Fibroblast of mammary gland (primary cell): ENCODE results near the gene CYP11A1.

Experiments
- DNase-seq: peaks from one replicate; pipeline ENCODE4 v3.0.0-alpha.2; 2010; ENCODE audit warnings: low read depth
- H3K4me3 ChIP-seq: 2 replicates; pipeline ENCODE4 v1.5.1; 2011; ENCODE audit warnings: low read depth, mild to moderate bottlenecking, low read length, moderate library complexity; ENCODE audit not compliant: control insufficient read depth
- TF ChIP-seq, protein P1 (sequence below): conservative IDR thresholded peaks from 2 replicates; pipeline ENCODE4 v1.5.1; 2011; ENCODE audit warnings: low read depth, low read length, inconsistent platforms; ENCODE audit not compliant: control insufficient read depth, insufficient read depth

CYP11A1 gene

DNA sequence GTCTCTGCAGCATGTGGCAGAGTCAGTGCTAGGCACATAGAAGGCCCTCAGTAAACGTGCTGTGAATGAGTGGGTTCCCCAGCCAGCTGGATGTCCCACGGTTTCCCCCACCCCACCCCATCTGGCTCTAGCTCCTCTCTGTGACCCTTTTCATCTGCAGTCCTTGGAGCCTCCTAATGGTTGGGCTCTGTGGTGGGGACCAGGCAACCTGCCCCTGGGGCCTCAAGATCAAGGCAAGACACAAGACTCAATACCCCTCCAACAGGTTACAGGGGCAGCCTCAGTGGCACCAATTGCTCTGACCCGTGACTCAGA lies 17.1 kb upstream of the CYP11A1 start:
- no peak for DNase-seq
- TF ChIP-seq, protein P1, sequence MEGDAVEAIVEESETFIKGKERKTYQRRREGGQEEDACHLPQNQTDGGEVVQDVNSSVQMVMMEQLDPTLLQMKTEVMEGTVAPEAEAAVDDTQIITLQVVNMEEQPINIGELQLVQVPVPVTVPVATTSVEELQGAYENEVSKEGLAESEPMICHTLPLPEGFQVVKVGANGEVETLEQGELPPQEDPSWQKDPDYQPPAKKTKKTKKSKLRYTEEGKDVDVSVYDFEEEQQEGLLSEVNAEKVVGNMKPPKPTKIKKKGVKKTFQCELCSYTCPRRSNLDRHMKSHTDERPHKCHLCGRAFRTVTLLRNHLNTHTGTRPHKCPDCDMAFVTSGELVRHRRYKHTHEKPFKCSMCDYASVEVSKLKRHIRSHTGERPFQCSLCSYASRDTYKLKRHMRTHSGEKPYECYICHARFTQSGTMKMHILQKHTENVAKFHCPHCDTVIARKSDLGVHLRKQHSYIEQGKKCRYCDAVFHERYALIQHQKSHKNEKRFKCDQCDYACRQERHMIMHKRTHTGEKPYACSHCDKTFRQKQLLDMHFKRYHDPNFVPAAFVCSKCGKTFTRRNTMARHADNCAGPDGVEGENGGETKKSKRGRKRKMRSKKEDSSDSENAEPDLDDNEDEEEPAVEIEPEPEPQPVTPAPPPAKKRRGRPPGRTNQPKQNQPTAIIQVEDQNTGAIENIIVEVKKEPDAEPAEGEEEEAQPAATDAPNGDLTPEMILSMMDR: no peak
- H3K4me3 ChIP-seq: no peak overlapping the region

DNA sequence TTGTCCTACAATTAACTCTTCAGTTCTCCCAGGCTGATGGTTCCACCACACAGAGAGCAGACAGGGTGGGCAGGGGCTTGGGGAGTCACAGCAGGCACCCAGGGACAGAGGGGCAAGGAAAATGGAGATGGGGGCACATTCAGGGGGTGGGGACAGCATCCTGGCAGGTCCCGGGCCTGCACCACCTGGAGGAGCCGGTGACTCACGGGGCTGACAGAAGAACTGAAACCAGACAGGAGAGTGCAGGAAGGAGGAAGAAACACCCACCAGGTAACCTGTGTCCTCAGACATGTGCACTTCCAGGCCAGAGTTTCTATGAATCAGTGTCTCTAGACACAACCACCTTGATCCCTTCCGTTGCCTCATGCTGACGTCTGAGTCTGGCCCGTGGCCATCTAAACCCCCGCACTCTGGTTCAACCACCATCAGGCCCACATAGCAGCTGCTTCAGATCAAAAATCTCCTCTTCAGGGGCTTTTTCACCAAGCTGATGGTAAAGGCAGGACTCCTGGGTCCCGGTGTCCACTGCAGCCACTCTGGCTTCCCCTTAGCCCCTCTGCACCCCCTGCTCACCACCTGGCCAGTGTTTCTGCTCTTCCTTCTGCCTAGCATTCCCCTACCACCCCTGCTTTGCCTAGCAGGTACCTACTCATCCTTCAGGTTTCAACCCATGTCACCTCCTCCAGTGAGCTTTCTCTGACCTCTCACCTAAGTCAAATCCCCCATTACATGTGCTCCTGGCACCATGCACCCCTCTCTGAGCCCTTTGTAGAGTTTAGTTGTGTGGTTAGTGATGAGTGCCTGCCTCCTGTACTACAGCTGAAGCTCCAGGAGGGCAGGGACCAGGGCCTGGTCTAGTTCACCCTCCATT lies 16.5 kb upstream of the CYP11A1 start:
- TF ChIP-seq, protein P1: no peak
- H3K4me3 ChIP-seq: no peak overlapping the region
- peak; percentile 68 for DNase-seq

DNA sequence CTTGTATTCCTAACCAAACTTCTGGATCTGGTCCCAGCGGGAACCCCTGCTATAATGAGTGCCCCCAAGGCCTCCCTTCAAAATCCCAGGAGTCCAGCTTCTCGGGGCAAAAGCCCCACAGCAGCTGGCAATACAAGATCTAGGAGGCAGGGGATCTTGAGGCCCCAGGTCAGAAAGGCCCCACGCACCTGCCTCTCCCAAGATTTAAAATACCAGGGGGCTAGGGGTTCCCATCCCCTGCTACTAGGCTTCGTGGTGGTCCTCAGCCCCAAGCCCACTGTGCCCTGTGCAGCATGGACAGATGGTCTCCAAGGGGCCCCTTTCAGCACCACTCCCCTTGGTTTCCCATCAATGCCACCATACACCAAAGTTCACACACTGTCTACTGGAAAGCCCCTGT lies 15.8 kb upstream of the CYP11A1 start:
- H3K4me3 ChIP-seq: no peak overlapping the region
- DNase-seq: no peak
- TF ChIP-seq, protein P1: no peak

DNA sequence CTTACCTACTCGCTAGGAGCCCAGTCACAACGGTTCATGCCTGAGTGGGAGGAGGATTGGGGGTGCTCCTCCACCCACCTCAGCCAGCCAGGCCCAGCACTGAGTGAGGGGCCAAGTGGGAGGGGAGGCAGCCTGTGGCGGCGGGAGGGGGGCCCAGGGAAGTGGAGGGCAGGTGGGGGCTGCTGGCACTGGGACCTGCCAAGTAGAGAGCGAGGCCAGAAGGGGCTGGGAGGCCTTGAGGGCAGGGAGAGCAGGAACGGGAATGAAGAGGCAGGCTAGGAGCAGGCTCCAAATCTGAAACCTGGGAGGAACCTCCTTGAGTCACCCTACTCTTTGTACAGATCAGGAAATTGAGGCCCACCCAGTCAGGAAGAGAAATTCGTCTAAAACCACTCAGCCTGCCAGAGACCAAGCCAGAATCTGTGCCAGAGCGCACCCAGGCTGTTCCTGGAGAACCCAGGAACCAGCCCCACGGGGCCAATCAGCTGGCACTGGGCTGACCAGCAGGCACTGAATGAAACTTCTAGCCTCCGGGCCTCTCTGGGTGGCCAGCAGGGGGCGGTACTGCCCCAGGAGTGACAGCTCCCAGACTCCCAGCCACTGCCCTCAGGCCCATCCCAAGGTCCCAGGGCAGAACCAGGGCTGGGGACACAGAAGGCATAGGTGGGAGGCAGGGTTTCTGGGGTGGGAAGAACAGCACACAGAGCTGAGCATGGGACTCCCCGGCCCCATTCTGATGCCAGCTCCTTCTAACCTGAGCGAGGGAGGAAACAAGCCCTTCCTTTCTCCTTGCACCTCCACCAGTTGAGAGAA lies 14.8 kb upstream of the CYP11A1 start:
- H3K4me3 ChIP-seq: no peak overlapping the region
- DNase-seq: peak; percentile 75
- TF ChIP-seq, protein P1: peak; percentile 91

DNA sequence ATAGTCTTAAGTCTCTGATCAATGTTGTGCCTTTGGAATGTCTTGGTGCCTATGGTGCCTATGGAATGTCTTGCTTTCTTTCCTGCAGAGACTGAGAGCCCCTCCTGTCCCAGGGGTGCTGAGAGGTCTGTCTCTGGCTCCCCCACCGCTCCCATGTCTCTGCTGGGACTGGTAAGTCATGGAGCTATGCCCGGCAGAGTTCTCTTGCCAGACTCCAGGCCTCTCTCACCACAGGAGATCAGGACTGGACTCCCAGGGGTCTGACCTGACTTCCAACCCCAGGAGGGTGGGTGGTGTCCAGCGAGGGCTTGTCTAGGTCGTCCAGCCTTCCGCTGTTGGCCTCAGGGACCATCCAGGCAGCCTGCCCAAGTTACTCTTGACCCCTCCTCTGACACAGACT lies 14.0 kb upstream of the CYP11A1 start:
- H3K4me3 ChIP-seq: no peak overlapping the region
- DNase-seq: no peak
- TF ChIP-seq, protein P1: no peak

DNA sequence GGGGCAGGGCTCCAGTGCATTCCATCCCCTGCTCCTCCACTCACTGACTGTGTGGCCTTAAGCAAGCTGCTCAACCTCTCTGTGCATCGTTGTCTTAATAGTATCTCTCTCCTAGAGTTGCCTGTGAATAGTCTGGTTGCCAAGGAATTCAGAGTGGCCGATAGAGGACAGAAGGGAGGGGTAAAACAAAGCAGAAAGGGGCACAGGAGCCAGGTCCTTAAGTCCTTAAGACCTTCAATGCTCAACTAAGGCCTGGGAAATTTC lies 13.7 kb upstream of the CYP11A1 start:
- H3K4me3 ChIP-seq: no peak overlapping the region
- DNase-seq: no peak
- TF ChIP-seq, protein P1: no peak
